ENCODE data around the gene TADA2B. TPM values are rescaled to one million over a fixed set of nuclear protein-coding genes. Genes with fewer than 3 reads are reported as not detected.

TADA2B gene
- total and polyA plus RNA-seq, 8 donors: 9.6 to 26.2 (median 17.9) TPM

GRCh38 chr4:7013175-7013574 is 30.0 kb upstream of the TADA2B start:
- intact Hi-C loops (cut with DNase I): no loop called here
- 88 to 94% methylated on average over 11 of the region's 11 CpGs for WGBS, 2 donors
- ATAC-seq (no peak), FAIRE-seq (no peak), DNase-seq (no peak)
- Histone ChIP-seq H3K9me3 (no peaks in the 10 kb centered on the region), H3K27me3 (no peaks in the 10 kb centered on the region), H3K4me3 (no peak overlapping the region), H3K27ac (no peak overlapping the region), H3K36me3 (peaks cover 0 to 17% (median 3%) of the 10 kb centered on the region in 3 donors), H3K4me1 (no peaks in the 10 kb centered on the region)
- no peak for TF ChIP-seq CTCF (IDR thresholded peaks at IDR 0.05)

- WGBS, 2 donors: 96% methylated on average over 12 of the region's 12 CpGs
- ATAC-seq (no peak), DNase-seq (no peak), FAIRE-seq (no peak)
- peaks cover 0 to 17% (median 0%) of the 10 kb centered on the region in 3 donors for H3K36me3 ChIP-seq
- H3K4me3 ChIP-seq: no peak overlapping the region
- no peak overlapping the region for H3K27ac ChIP-seq
- no peaks in the 10 kb centered on the region for H3K4me1 ChIP-seq
- TF ChIP-seq CTCF (IDR thresholded peaks at IDR 0.05): no peak
- H3K9me3 ChIP-seq: no peaks in the 10 kb centered on the region
- no peaks in the 10 kb centered on the region for H3K27me3 ChIP-seq
- intact Hi-C loops (cut with DNase I): no loop called here
These were observed 28.4 kb upstream of the TADA2B start for GRCh38 chr4:7014815-7015214.

GRCh38 chr4:7015383-7016035 is 27.7 kb upstream of the TADA2B start:
- Histone ChIP-seq H3K27me3 (no peaks in the 10 kb centered on the region), H3K9me3 (no peaks in the 10 kb centered on the region), H3K36me3 (peaks cover 0 to 17% (median 0%) of the 10 kb centered on the region in 3 donors), H3K4me1 (no peaks in the 10 kb centered on the region), H3K27ac (no peak overlapping the region), H3K4me3 (no peak overlapping the region)
- DNase-seq (no peak), ATAC-seq (no peak), FAIRE-seq (no peak)
- no peak for TF ChIP-seq CTCF (IDR thresholded peaks at IDR 0.05)
- 76 to 94% methylated on average over 12 of the region's 12 CpGs for WGBS, 2 donors
- intact Hi-C loops (cut with DNase I): no loop called here

GRCh38 chr4:7016086-7016485 is 27.1 kb upstream of the TADA2B start:
- DNase-seq (peak in 1 of 6 donors; percentile 40), ATAC-seq (no peak), FAIRE-seq (no peak)
- intact Hi-C loops (cut with DNase I): no loop called here
- no peak for TF ChIP-seq CTCF (IDR thresholded peaks at IDR 0.05)
- WGBS, 2 donors: 77 to 82% methylated on average over 11 of the region's 11 CpGs
- Histone ChIP-seq H3K4me3 (no peak overlapping the region), H3K27me3 (no peaks in the 10 kb centered on the region), H3K4me1 (no peaks in the 10 kb centered on the region), H3K36me3 (peaks cover 0 to 19% (median 0%) of the 10 kb centered on the region in 3 donors), H3K9me3 (no peaks in the 10 kb centered on the region), H3K27ac (no peak overlapping the region)

GRCh38 chr4:7016512-7016911 is 26.7 kb upstream of the TADA2B start:
- Histone ChIP-seq H3K9me3 (no peaks in the 10 kb centered on the region), H3K27ac (no peak overlapping the region), H3K36me3 (peaks cover 0 to 23% (median 0%) of the 10 kb centered on the region in 3 donors), H3K27me3 (no peaks in the 10 kb centered on the region), H3K4me3 (no peak overlapping the region), H3K4me1 (no peaks in the 10 kb centered on the region)
- DNase-seq (no peak), ATAC-seq (no peak), FAIRE-seq (no peak)
- intact Hi-C loops (cut with DNase I): no loop called here
- 87 to 95% methylated on average over 6 of the region's 6 CpGs for WGBS, 2 donors
- no peak for TF ChIP-seq CTCF (IDR thresholded peaks at IDR 0.05)

Data from pancreas (tissue), 10 donors.